Parietal lobe (tissue), 1 donor: ENCODE measurements around the gene OR7D2. TPM values are rescaled to one million over a fixed set of nuclear protein-coding genes. Genes with fewer than 3 reads are reported as not detected.

Experiments
- total RNA-seq: library from RNA; depleted of rRNA; stranded (reverse); fragments of >200 nt; gene quantifications from one replicate; pipeline ENCODE4 v1.2.3, GENCODE V29; 2014

Gene OR7D2
- not detected for total RNA-seq

DNA sequence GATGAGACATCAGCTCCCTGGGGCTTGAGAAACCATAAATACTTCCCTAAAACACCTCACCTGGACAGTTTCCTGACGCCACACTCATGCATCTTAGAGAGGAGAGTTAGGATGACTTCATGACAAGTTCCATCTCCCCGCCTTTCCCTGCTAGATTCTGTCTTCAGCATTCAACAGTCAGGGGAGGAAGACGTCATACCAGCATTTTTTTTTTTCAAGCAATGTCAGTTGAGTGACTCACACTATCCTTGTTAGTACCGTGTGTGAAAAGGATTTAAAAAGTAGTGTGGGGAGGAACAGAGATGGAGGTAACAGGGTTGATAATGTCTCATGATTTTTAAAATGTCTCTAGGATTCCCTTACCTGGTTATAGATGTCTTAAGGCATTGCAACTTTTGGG is at the start of gene OR7D2:
TSS of gene OR7D2 (plus strand) at position 79 of the 400 bp plus-strand sequence. CDS start 6,803 bp downstream, outside the sequence.

GRCh38 chr19:9140159-9140874 is 38.5 kb upstream of the OR7D2 start, which contains the start of gene ZNF317:
Gene ZNF317, plus strand, starts transcription at chr19:9140397. Its CDS starts 15,620 bp downstream, at chr19:9156017.

DNA sequence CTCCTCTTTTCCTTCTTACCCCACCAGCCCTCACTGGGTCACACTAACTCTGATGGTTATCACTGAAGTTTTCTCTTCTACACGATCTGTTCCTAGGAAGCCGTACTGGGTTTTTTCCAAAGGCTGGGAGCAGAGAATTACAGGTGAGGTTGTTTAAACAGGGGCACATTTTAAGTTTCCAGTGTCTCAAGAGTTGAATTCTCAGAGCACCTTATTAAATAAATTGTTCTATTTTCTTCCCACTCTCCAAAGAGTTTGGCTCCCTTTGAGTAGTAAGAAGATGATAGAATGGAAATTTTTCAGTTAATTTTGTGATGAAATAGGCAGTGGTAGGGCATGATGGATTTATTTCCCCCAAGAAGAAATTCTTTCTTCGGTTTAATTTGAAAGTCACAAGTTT is 40.7 kb downstream of the OR7D2 start, which contains the start of gene OR7D4:
TSS of gene OR7D4 (minus strand) at position 101 of the 400 bp plus-strand sequence. CDS start 4,752 bp downstream, outside the sequence.

Other genes starting within 250 kb of the OR7D2 start
- gene MUC16, start 168.6 kb upstream of the OR7D2 start, total RNA-seq = not detected
- gene OR1M1, start 91.9 kb upstream of the OR7D2 start, total RNA-seq = not detected
- not detected for gene OR7G2, start 71.5 kb upstream of the OR7D2 start, total RNA-seq
- not detected for gene OR7G1, start 63.2 kb upstream of the OR7D2 start, total RNA-seq
- gene OR7G3, start 52.0 kb upstream of the OR7D2 start, total RNA-seq = not detected
- gene ZNF317, start 38.6 kb upstream of the OR7D2 start, total RNA-seq = 31.0 TPM
- gene OR7D4, start 40.6 kb downstream of the OR7D2 start, total RNA-seq = not detected
- not detected for gene OR7E24, start 72.0 kb downstream of the OR7D2 start, total RNA-seq
- gene ZNF699, start 130.9 kb downstream of the OR7D2 start, total RNA-seq = 26.3 TPM
- 48.8 TPM for gene ZNF559, start 145.2 kb downstream of the OR7D2 start, total RNA-seq
- 14.7 TPM for gene ZNF177, start 184.0 kb downstream of the OR7D2 start, total RNA-seq